Measurements from ENCODE around the gene USP13. TPM values are rescaled to one million over a fixed set of nuclear protein-coding genes. Genes with fewer than 3 reads are reported as not detected.

USP13 gene
- total and polyA plus RNA-seq, 2 experiments from 2014 or later = 9.6 to 22.7 TPM

GRCh38 chr3:179734497-179735281 lies 81.8 kb downstream of the USP13 start (continued):
- no peak for TF ChIP-seq ZNF462 (CRISPR knock-in tag; IDR thresholded peaks at IDR 0.05)
- TF ChIP-seq ETS1 (IDR thresholded peaks at IDR 0.05) = no peak
- TF ChIP-seq EZH2phosphoT487 (IDR thresholded peaks at IDR 0.05; ENCODE audit: unreplicated experiment) = no peak
- no peak for TF ChIP-seq ZNF114 (CRISPR knock-in tag; IDR thresholded peaks at IDR 0.05)

DNA sequence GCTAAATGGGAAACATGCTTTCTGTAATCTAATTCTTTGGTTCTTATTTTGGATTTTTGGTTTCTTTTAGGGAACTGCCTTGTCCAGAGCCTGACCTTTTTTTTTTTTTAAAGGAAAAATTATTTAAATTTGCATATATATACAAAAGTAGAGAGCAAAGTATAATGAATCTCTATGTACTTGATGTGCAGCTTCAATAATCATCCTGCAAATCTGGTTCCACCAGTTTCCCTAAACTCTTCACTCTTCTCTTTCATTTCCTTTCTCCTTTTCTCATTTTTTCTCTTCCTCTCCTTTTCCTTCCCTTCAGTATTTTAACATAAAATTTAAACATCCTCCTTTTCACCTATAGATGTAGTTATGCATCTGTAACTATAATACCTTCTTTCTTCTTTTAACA lies 82.5 kb downstream of the USP13 start:
- DNase-seq (ENCODE audit: low spot score) (no peak), ATAC-seq (no peak)
- no peak for TF ChIP-seq ETS1 (IDR thresholded peaks at IDR 0.05)
- TF ChIP-seq POLR2AphosphoS5 (IDR thresholded peaks at IDR 0.05; ENCODE audit: low read depth) = no peak
- no peak for TF ChIP-seq ZNF114 (CRISPR knock-in tag; IDR thresholded peaks at IDR 0.05)
- TF ChIP-seq STAT1 (IDR thresholded peaks at IDR 0.05; ENCODE audit: unreplicated experiment) = no peak
- TF ChIP-seq, protein P1, sequence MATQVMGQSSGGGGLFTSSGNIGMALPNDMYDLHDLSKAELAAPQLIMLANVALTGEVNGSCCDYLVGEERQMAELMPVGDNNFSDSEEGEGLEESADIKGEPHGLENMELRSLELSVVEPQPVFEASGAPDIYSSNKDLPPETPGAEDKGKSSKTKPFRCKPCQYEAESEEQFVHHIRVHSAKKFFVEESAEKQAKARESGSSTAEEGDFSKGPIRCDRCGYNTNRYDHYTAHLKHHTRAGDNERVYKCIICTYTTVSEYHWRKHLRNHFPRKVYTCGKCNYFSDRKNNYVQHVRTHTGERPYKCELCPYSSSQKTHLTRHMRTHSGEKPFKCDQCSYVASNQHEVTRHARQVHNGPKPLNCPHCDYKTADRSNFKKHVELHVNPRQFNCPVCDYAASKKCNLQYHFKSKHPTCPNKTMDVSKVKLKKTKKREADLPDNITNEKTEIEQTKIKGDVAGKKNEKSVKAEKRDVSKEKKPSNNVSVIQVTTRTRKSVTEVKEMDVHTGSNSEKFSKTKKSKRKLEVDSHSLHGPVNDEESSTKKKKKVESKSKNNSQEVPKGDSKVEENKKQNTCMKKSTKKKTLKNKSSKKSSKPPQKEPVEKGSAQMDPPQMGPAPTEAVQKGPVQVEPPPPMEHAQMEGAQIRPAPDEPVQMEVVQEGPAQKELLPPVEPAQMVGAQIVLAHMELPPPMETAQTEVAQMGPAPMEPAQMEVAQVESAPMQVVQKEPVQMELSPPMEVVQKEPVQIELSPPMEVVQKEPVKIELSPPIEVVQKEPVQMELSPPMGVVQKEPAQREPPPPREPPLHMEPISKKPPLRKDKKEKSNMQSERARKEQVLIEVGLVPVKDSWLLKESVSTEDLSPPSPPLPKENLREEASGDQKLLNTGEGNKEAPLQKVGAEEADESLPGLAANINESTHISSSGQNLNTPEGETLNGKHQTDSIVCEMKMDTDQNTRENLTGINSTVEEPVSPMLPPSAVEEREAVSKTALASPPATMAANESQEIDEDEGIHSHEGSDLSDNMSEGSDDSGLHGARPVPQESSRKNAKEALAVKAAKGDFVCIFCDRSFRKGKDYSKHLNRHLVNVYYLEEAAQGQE (IDR thresholded peaks at IDR 0.05; ENCODE audit: unreplicated experiment) = no peak
- no peak for TF ChIP-seq EZH2phosphoT487 (IDR thresholded peaks at IDR 0.05; ENCODE audit: unreplicated experiment)
- no peak overlapping the region for H2AFZ ChIP-seq
- no peak overlapping the region for H3K4me3 ChIP-seq
- H3K4me2 ChIP-seq = no peak overlapping the region
- Mint-ChIP-seq H3K4me1 (no peaks in the 10 kb centered on the region), H3K36me3 (ENCODE audit: low read depth) (peaks cover 10% of the 10 kb centered on the region), H3K27ac (no peak overlapping the region), H3K9me3 (no peaks in the 10 kb centered on the region), H3K27me3 (ENCODE audit: insufficient read depth, low read depth, poor library complexity) (peaks cover 4% of the 10 kb centered on the region), H3K4me3 (no peak overlapping the region)
- H3K79me2 ChIP-seq (replicated peaks; ENCODE audit: insufficient read depth) = no peaks in the 10 kb centered on the region
- H3K27me3 ChIP-seq (ENCODE audit: insufficient read depth) = no peaks in the 10 kb centered on the region
- peaks cover 4% of the 10 kb centered on the region; the same call in 1 of the 2 replicates for H3K36me3 ChIP-seq (ENCODE audit: insufficient read depth)
- H3K9me2 ChIP-seq (ENCODE audit: insufficient read depth) = no peaks in the 10 kb centered on the region
- no peak overlapping the region for H3K27ac ChIP-seq (ENCODE audit: low read depth)
- H3F3A ChIP-seq (replicated peaks; ENCODE audit: low read depth) = no peaks in the 10 kb centered on the region
- no peaks in the 10 kb centered on the region for H3K4me1 ChIP-seq (ENCODE audit: insufficient read depth)
- H4K20me1 ChIP-seq (replicated peaks; ENCODE audit: insufficient read depth) = 0 out of 2 replicates have a peak, but pooled peaks cover 4% of the 10 kb centered on the region
